Activated CD8-positive, alpha-beta memory T cell treated with anti-CD3 and anti-CD28 coated beads, Interleukin-2, amount 50 U/mL, for 4 hours (primary cell): ENCODE results near the gene ITPKB.
"Not testable (repeated sequence)": the region's sequence is repeated elsewhere in the genome, so short reads cannot be mapped to it uniquely, and the experiment has no call there.

ENCODE experiments used
- DNase-seq: peaks from one replicate; pipeline ENCODE4 v3.0.0-alpha.2; 2020

Gene ITPKB

DNA sequence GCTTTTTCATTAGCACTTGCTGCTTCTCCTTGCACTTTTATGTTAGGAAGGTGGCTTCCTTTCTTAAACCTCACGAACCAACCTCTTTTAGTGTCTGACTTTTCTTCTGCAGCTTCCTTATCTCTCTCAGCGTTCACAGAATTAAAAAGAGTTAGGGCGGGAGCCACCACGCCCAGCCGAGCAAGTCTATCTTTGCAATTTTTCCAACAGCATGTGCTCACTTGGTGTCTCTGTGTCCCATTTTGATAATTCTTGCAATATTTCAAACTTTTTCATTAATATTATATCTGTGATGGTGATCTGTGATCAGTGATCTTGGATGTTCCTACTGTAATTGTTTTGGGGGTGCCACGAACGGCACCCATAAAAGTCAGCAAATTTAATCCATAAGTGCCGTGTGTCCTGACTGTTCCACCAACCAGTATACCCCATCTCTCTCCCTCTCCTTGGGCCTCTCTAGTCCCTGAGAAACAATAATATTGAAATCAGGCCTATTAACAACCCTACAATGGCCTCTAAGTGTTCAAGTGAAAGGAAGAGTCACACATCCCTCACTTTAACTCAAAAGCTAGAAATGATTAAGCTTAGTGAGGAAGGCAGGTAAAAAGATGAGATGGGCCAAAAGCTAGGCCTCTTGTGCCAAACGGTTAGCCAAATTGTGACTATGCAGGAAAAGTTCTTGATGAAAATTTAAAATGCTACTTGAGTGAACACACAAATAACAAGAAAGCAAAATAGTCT is 15.9 kb upstream of the ITPKB start:
- DNase-seq, result no peak

DNA sequence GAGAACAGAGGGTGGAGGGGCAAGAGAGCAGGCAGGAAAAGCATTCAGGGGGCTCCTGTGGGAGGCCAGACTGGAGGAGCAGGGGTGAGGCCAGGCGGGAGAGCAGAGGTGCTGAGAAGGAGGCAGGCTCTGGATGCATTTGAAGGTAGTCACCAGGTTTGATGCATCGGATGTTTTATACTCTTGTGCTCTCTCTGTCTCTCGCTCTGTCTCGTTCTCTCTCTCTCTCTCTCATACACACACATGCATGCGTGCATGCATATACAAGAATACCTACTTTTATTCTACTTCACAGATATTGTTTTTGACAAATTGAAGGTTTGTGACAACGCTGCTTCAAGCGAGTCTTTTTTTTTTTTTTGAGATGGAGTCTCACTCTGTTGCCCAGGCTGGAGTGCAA is 15.0 kb upstream of the ITPKB start:
- DNase-seq, result no peak

DNA sequence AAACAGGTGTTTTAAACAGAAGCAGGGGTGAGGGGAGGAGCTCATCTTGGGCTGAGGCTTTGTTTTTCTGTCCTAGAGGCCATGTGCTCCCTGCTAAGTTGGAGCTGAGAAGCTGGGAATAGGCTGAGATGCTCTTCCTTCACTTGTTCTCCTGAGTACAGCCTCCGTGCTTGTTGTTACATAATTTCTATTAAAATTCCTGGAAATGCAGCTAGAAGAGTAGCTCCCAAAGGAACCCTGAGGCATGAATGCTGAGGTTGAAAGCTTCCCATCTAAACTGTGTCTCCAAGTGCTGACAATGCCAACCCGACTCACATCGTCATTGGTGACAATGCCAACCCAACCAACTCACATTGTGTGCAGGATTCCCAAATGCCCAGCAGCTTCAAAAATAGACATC is 12.6 kb upstream of the ITPKB start:
- no peak for DNase-seq

DNA sequence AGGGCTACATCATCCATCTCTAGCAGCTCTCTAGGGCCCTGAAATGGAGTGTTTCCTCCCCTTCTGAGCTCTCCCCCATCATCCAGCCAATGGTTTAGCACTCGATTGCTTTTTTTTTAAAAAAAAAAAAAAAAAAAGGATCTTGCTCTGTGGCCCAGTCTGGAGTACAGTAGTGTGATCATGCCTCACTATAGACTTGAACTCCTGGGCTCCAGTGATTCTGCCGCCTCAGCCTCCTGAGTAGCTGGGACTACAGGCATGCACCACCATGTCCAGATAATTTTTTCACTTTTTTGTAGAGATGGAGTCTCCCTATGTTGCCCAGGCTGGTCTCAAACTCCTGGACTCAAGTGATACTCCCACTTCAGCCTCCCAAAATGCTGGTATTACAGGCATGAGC is 12.1 kb upstream of the ITPKB start:
- no peak for DNase-seq

DNA sequence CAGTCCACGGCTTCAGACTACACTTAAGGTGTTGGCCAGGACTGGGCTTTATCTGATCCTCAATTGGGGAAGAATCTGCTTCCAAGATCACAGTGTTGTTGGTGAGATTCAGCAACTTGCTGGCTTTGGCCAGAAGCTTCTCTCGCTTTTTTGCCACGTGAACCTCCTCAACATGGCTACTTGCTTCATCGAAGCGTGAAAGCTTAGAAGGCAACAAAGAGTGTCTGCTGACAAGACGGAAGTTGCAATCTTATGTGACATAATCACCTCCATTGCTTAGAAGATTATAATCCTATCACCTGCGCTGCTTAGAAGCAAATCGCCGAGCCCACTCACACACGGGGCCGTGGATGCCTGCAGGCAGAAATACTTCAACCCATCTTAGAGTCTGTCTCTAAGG is 10.4 kb upstream of the ITPKB start:
- DNase-seq, result no peak

DNA sequence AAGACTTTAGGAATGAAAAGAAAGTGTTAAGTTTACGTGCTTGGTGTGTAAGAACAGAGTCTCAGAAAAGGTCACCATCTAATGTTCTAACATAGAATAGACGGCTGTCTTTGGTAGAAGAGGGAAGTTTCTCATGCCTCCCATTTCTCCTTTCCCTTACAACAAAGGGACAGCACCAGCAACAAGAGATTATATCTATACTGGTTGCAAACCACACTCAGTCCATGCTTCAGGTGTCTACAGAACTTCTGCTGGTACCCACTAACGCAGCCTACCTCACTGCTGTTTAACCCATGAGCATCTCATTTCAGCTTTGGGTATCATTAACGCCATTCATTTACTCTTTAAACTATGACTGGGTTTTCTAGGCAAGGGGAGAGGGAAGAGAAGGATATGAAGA is 9.2 kb upstream of the ITPKB start:
- DNase-seq, result no peak

DNA sequence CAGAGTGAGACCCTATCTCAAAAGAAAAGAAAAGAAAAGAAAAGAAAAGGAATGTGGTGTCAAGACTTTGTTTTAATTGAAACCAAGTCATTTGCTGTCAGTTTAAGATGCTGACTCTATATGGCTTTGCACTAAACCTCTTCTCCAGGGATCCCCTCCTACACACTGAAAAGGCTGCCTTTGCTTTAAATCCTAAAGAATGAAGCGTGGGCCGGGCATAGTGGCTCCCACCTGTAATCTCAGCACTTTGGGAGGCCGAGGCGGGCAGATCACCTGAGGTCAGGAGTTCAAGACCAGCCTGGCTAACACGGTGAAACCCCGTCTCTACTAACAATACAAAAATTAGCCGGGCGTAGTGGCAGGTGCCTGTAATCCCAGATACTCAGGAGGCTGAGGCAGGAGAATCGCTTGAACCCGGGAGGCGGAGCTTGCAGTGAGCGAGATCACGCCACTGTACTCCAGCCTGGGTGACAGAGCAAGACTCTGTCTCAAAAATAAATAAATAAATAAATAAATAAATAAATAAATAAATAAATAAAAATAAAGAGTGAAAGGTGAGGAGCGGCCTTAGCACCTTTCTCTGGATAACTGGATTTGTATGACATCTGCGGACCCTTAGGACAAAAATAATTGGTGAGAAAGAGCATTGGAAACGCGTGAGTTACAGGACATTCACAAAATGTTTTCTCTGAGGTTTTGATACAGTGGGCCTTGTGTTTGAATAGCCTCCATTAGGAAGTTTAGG is 8.6 kb upstream of the ITPKB start:
- DNase-seq, result not testable (repeated sequence)

DNA sequence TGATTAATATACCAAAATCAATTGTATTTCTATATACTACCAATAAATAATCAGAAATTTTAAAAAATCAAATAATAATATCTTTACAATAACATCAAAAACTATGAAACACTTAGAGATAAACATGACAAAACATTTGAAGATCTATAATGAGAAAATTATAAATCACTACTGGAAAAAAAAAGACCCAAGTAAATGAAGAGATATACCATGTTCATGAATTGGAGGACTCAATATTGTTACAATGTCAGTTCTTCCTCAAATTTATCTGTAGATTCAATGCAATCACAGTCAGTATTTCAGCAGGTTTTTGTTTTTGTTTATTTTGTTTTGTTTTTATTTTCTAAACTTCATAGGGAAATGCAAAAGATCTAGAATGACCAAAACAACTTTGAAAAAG is 4.2 kb upstream of the ITPKB start:
- DNase-seq, result no peak

DNA sequence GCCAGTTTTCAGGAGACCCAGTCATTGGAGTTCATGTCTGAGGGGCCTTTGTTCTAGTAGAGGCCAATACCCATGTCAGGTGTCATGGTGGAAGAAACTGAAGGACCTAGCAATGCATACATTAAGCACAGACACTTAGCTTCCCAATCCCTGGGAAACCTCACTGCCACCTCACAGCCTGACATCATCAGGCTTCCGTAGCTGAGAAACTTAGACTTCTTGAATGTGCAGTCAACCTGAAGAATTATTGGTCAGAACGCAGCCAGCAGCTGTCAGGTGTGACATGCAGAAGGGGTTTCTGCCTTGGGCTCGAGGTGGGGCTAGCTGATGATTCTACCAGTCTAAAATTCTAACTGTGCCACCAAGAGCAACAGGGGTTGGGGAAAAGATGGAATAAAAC is 1.9 kb upstream of the ITPKB start:
- no peak for DNase-seq

DNA sequence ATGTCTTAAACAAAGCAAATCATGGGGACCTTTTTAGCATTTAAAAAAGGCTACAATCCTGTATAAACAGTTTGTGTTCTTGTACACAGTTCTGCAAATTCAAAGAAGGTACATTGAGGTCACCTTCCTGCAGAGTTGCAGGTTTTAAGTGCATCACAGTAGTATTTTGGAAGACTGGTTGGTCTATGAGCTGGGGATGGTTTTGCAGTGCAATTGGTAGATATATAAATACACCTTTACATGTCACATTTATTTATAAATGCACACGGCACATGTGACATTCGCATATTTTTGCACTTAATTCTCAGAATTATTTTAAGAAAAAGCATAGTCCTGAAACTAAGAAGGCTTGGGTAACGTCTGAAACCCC is 599 bp upstream of the ITPKB start:
- DNase-seq, result no peak

DNA sequence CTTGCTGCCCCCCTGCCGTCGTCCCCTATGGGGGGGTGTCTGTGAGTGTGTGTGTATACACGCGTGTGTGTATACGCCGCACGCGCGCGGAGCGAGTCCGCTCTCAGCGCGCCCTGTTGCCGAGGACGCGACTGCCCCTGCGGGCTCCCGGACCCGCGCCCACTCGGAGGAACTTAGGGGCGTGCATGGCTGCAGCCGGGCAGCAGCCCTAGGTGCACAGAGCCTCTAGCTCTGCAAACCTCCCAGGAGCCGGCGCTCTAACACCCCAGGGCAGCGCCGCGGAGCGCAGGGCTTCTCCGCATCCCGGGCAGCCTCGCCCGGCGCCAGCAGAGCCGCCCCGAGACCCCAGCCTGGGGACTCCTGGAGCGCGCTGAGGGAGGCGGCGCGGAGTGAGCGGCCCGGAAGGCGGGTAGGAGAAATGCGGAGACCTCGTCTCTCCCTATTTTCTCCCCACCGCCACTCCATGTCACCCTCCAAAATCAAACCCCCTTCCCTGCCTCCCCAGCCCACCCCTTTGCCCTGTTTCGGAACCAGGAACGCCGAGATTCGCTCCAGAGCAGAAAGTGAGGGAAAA is 574 bp downstream of the ITPKB start:
- DNase-seq, result peak; percentile 50

DNA sequence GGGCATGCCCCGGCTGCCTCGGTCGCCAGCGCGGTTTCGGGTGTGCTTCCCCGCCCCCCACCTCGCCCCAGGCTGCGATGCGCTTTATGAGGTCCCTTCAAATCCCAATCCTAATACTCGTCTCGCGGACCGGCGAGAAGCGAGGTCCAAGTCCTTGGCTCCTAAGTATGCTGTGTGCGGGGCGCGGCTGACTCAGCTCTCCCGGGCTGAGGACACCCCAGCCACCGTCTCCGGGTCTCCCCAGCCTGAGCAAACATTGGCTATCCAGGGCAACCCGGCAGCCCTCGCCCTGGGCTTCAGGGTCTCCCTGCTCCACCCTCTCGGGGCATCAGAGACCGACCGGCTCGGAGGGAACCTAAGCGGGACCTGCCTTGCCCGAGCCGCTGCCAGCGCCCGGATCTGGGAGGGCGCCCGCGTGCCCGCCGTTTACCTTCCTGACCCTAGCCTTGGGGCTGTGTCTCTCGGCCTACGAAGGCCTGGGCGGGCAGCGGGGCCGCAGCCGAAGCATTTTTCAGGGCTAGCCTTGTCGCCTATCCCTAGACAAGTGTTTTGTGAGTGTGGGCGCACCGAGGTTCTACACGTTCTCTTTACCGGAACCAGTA is 1.2 kb downstream of the ITPKB start:
- peak; percentile 56 for DNase-seq

DNA sequence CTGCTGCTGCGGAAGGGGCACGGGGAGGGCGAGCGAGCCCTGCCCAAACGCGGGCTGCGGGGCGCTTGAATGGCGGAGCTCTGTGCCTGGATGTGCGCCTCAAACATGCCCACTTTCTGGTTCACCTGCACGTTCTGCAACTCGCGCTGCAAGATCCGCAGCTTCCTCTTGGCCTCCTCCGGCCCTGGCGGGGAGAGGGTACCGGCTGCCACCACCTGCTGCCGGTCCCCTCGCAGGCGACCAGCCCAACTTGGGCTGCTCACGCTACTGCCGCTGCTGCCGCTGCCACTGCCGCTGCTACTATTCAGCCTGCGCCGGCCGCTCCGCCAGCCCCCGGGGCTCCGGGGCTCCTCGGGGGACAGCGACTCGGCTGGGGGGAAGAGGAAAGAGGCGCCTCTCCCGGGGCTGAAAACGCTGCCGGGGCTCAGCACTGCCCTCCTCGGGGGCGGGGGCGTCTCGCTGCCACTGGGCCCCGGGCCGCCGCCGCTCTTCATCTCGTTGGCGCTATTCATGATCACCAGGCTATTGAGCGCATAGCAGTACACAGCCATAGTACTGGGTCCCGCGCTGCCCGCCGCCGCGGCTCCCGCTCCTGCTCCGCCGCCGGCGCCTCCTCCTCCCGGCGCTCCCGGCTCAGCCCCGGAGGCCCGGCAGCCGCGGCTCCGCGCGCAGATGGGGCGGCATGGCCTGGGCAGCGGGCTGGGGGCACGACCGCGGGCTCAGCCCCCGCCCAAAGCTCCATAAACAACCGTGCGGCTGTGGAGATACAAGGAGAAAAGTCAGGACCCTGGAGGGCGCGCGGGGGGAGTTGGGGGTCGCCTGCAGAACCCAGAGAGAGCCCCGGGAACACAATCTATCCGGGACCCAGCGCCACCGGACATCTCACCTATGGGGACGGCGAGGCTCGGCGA is 1.9 kb downstream of the ITPKB start:
- peak; percentile 54 for DNase-seq

DNA sequence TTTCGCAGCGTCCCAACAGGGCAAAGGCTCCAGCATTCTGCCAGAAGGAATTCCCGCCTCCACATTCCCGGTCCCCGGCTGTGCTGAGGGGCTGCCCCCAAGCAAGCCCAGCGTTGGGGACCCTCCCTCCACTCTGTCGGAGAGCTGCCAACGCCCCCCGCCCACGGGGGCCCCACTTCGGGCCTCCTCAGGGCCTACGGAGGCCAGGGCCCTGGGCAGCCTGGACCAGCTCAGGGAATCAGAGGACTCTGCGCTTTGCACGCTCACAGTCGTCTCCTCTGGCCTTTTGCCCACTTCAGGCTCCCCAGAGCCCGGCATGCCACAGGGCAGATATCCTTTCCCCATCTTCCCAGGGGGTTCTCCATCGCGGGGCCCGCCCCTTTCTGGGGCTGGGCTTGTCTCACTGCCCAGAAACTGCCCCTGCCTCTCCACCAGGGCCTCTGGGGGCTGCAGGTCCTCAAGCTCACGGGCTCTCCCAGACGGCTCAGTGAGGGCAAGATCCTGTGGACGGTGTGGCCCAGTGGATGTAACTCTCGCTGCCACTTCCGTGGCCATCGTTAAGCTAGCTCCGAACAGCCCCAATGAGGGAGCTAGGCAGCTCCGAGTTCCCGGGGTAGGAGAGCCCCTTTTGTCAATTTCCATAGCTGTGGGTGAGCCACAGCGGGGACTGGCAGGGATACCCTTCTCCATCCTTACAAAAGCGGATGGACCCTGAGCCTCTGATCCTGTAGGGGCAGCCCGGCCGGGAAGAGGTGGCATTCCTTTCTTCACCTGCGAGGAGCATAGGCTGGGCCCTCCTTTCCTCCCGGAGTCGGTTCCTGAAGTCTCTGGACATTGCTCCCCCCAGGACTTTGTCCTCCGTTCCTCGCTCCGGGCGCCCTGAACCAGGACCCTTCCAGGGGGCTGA is 2.8 kb downstream of the ITPKB start:
- no peak for DNase-seq

DNA sequence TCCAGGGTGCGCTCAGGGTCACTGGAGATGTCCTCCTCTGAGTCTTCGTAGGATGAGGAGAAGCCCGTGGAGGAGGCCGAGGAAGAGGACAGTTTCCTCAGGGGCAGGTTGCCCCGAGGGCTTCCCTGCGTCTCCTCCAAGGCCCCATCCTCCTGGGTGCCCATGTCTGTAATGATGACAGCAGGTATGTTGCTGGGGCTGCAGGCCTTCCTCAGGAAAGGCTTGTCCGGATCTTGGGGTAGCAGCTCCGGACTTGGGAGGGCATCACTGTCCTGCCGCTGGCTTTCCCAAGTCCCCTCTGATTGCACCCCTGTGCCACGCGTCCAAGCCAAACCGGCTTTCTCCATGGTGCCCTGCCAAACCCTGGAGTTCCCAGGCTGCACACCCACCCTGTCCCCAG is 3.5 kb downstream of the ITPKB start:
- no peak for DNase-seq

DNA sequence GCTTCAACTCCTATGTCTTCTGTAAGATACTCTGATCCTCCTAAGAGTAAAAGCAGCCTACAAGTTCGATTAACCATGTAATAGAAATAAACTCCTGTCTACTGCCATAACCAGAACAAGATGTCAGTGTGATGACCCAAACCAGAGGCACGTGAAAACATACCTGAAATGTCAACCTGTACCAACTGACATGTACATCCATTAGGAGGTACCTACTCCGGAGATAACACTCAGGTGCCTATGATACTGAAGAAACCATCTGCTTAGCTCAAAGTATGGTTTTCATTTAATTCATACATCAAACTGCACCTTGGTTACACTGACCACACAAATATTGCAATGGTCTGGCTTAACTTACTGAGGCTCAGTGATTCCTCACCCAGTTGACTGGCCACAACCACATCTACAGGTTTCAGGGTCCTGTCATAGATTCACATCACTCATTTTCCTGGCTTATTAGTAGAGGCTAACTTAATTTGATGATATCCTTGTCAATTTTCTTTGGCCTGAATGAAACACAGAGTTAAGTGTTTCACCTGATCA is 4.4 kb downstream of the ITPKB start:
- no peak for DNase-seq

DNA sequence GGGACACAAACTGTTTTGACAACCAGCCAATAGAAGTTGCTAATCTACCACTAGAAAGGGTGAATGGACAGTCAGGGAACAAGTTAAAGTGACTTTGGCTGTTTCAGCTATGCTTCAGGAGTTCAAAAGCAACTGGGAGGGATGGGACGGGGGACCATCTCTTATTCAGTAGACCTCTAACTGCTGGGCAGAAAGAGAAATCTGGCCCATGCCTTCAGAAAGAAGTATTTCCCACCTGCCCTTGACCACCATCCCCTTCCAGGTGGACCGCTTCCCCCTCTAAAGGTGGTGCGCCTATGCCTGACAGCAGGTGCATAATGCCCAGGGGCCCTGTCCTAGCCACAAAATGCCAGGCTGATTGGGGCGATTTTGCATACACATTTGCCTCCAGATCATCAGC is 5.2 kb downstream of the ITPKB start:
- no peak for DNase-seq

DNA sequence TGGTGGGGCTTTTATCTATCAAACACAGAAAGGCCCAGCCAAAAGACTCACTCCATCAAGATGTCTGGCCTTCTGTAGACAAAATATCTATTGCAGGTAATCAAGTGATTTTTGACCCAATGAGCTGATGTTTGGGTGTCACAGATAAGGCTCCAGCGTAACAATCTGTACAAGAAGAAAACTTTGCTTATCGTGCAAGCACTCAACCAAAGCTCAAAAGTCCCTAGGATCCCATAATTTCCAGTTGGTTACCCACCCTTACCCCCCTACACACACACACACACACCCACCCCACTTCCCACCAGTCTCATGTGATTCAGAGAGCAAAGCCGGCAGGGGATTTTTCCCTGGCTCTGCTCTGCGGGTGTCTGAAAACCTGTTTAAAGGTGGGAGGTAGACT is 5.8 kb downstream of the ITPKB start:
- DNase-seq, result peak; percentile 49

DNA sequence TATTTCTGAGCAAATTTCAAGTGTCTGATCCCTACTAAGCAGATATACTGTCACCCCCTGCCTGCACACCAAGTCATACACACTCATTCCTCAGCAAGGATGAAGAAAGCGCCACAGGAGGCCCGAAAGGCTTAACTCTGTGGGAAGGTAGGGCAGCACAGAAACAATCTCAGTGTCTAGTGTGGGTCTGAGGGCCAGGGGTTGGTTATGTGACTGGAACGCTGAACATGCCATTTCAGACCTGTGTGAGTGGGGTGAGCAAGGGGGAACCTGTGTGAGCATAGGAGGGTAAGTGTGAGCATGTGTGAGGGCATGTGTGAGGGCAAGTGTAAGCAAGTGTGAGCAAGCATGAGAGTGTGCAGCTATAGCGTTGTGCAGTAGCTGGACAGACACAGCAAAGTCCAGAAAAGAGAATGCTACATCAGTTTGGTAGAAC is 6.2 kb downstream of the ITPKB start:
- DNase-seq, result no peak

DNA sequence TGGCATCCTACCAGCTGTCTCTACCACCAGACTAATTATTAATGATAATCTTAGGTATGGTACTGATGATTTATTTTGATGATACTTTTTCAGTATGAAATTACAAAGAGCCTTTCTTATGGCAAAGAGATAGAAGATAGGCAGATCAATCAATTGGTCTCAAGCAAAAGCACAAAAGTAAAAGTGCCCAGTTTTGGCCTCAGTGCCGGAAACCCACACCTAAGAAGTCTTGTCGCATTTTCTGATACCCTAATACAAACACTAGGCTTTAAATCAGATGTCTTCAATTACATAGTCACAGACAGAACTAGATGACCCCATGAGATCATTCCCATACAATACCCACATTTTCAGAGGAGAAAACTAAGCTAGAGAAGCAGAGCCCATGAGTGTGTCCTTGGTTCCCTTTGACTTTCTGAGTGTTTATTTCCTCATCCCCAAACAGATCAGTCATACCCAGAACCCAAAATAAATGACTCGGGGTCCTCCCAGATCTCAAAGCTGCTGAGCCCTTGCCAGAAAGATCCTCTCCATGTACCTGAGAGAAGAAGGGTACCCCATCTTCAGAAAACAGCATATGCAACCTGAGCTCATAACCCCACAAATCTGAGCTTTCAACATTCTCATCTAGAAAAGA is 7.7 kb downstream of the ITPKB start:
- DNase-seq, result no peak

DNA sequence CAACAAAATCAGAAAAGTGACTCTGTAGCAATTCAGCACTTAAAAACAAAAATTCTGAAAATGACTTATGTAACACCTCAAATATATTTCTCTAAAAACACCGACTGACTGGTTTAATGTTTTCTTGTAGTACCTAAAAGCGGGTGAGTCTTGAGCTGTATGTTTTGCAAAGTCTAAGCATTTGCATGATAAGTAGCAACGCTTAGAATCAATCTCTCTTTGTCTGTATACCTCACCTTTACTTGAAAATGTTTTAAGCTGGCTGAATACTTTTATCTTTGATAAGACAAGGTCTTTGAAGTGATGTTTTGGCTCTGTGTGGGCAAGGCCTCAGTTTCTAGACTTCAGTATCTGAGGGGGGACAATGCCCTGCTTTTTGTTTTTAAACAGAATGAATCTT is 8.2 kb downstream of the ITPKB start:
- no peak for DNase-seq
